Measurements from ENCODE around the gene AP2B1.

AP2B1 gene

DNA sequence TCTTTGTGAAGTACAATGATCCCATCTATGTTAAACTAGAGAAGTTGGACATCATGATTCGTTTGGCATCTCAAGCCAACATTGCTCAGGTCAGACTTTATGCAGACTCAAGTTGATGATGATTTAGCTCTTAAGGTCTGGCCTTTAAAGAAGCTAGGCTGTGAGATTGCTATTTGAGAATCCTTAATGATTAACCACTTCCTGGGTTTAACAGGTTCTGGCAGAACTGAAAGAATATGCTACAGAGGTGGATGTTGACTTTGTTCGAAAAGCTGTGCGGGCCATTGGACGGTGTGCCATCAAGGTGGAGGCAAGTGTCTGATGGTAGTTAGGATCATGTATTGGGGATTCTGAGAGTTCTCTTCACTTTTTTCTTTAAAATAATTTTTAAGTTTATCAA, 40.3 kb downstream of the AP2B1 start:
- DNase-seq (ENCODE audit: low read depth in 2 of 2), result no peak

DNA sequence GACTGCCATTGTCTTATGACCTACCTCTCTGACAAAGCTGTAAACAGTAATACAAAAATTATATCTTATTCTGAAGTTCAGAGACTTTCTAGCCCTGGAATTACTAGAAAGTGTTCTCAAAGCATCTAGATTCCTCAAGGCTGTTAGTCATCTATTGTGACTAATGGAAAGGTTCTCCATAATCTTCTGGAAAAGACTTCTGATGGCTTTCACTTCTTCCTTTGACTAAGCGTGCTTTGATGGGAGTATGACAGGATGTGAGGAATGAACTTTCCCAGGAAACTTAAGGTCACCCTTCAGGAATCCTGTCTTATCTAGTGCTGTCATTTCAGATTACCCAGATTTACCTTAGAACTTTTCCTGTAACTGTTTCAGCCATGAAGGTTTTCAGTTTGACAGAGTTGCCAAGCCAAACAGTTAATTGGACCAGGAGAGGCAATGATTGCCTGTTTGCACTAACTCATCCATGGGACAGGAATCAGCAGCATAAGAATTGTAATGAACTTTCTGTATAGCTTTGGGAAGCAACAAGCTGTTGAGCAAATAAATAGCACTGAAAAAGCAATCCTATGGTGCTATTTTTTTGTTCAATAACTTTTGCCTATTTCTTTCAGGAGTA, 43.5 kb downstream of the AP2B1 start:
- DNase-seq (ENCODE audit: low read depth in 2 of 2), result no peak

DNA sequence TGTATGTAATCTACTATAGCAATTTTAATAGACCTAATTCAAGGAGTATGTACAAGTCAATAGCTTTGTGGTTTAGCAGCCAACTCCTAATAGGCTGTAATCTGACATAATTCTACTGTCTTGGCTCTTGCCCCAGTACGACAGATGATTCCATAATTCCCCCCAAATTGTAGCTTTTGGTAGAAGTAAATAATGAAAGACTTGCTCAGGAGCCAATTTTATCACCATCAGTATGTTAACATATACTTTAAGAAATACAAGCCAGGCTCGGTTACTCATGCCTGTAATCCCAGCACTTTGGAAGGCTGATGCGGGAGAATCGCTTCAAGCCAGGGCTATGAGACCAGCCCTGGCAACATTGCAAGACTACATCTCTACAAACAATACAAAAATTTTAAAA, 53.9 kb downstream of the AP2B1 start:
- no peak for DNase-seq (ENCODE audit: low read depth in 2 of 2)

DNA sequence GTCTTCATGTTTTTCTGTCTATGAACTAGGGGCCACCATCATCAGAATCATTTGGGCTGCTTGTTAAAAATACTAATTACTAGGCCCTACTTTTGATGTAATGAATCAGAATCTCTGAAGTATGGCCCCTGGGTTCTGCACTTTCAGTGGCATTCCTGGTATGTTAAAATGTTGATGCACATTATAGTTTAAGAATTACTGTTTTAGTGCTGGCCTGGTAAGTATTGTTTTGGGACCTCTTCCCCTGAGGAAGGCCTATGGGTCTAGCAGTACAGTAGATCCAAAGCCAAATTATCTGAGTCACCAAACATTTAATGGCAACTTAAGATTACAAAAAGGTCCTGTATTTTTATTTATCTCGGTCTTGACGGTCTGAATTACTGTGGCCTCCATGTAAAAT, 58.8 kb downstream of the AP2B1 start:
- no peak for DNase-seq (ENCODE audit: low read depth in 2 of 2)

DNA sequence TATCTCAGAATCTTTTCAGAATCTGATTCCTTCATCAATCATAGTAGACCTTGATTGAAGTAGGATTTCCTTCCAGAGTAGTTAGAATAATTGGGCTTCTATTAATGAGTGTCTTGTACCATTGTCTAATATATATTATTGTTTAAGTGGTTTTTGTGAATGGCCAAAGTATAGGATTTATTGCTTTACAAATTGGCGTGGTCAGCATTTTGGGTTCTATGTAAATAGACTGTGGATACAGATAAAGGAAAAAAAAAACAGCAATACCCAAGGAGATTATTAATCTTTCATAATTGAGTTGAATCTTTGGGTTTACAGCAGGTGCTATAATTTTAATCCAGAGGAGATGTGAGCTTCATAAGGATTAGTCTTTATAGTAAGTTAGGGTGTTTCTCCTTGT, 64.3 kb downstream of the AP2B1 start:
- DNase-seq (ENCODE audit: low read depth in 2 of 2), result no peak

DNA sequence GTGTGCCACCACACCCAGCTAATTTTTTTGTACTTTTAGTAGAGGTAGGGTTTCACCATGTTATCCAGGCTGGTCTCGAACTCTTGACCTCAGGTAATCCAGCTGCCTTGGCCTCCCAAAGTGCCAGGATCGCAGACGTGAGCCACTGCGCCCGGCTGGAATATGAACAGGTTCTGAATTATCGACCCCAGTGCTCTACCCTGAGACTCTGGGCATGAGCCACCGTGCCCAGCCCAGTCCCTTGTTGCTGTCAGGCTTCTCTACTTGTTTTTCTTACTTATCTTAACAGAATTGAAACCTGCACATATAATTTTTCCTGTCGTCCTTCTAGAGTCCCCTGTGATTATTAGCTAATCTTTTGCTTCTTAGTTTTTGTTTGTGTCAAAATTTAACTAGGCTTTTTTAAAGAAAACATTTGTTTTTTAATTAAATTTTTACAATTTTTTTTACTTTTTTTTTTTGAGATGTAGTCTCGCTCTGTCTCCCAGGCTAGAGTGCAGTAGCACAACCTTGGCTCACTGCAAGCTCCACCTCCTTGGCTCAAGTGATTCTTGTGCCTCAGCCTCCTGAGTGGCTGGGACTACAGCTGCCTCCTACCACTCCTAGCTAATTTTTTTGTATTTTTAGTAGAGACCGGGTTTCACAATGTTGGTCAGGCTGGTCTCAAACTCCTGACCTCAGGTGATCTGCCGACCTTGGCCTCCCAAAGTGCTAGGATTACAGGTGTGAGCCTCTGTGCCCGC, 66.7 kb downstream of the AP2B1 start:
- no peak for DNase-seq (ENCODE audit: low read depth in 2 of 2)

DNA sequence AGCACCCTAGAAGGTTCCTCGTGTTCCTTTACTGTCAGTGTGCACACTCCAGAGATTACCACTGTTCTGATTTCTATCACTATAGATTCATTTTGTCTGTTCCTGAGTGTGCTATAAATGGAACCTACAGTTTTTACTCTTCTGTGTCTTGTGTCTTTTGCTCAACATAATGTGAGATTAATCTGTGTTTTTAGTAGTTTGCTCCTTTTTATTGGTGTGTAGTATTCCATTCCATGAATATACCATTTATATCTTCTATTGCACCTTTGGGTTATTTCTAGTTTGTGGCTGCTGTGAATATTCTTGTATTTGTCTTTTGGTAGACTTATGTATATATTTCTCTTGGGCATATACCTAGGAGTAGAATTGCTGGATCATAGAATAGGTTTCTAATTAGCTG, 68.2 kb downstream of the AP2B1 start:
- no peak for DNase-seq (ENCODE audit: low read depth in 2 of 2)

DNA sequence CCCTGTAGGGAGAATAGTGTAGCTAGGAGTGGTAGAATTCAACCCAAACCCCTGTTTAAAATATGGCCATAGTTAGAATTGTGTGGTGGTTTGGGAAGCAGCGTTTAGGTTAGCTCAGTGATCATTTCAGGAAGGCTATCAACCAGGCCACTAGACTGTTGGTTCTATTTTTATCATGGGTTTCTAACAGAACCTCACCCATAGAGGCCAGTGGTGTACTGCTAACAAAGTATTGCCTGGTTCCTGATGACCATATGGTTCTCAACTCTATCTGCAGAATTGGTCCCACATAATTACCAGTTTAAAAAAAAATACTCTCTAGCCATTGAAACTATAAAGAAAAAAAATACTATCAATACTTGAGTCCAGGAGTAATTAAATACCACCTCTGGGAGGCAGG, 73.8 kb downstream of the AP2B1 start:
- DNase-seq (ENCODE audit: low read depth in 2 of 2), result no peak

DNA sequence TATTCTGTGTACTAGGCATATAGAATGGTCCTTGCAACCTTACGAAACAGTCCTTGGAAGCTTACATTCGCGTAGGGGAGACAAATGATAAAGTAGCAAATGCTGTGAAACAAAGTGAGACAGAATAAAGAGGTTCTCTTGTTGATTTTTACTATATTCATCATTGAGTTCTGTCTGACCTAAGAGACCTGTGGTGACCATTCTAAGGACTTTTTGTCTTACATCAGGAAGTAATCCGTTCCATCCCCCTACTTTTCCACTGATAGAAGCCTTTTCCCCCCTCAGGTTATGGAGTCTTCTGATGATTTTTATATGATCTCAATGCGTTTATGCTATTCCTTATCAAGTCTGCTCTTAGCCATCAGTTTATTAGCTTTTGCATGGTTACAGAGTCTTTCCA, 77.6 kb downstream of the AP2B1 start:
- no peak for DNase-seq (ENCODE audit: low read depth in 2 of 2)

DNA sequence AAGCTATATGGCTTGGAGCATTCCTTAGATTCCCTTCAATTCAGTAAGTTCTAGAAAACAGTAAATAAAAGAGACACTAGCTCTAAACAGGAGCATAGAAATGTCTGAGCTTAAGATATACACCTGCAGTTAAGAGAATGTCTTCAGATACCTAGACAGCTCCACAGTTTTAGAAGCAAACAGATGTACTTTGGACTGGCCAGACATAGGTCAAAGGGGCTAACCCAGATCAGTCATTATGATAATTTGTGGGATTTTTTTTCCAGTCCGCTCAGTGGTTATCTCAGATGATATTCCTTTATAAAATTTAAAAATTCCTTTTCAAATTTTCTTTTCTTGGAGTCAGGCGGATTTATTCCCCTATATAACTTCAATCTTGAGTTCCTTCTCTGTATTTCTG, 78.5 kb downstream of the AP2B1 start:
- DNase-seq (ENCODE audit: low read depth in 2 of 2), result no peak

DNA sequence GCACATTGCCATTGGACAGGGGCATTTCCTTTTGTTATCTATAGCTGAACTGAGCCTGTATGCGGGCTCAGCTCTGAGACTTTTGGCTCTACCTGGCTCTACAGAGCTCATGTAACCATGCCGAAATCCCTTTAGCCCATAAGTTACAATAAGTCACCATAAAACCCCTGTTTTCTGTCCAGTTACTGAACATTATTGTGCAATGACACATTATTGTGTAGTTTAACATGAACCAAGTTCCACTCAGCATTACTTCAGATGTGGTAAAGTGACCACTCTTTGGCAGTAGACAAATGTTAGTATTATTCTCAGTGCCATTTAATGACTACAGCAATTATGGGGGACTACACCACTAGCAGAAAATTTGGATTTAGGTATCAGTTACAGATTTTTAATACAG, 78.9 kb downstream of the AP2B1 start:
- no peak for DNase-seq (ENCODE audit: low read depth in 2 of 2)

DNA sequence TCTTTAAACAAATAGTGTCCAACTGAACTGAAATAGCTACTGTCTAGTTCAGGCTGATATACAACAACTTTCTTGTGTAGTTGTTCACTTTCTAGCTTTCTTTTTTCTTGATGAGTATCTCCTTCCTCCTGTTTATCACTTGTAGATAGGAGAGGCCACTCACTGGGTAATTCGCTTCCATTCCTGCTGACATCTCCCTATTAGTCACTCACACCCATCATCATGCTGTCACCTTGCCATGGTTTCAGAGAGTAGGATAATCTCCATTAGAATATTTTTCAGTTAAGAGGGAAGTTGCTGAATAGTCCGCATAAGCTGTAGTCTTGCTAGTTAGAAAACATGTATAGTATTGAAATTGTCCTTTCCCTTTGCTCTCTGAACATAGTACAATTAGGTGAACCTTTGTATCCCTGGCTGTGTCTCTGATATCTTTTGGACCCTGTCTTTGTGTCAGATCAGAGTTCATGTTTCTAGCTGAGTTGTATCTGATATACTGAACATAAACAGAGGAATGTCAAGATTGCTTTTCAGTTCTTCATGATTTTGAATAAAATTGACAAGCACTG, 79.9 kb downstream of the AP2B1 start:
- DNase-seq (ENCODE audit: low read depth in 2 of 2), result no peak

DNA sequence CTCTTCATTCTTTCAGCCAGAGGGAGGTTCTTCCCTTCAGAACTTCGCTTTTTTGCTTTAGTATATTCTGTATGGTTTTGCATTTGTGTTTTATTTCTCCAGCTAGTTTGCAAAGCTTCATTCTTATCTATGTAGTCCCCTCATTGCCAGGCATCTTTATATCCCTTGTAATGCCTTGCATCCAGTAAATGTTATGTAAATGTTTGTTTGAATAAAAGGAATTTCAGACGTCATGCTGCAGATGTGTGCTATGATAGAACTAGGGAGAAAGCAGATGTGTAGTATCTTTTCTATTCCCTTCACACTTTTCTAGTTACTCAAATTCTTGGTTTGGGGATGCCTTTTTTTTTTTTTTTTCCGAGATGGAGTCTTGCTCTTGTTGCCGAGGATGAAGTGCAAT, 81.7 kb downstream of the AP2B1 start:
- no peak for DNase-seq (ENCODE audit: low read depth in 2 of 2)

DNA sequence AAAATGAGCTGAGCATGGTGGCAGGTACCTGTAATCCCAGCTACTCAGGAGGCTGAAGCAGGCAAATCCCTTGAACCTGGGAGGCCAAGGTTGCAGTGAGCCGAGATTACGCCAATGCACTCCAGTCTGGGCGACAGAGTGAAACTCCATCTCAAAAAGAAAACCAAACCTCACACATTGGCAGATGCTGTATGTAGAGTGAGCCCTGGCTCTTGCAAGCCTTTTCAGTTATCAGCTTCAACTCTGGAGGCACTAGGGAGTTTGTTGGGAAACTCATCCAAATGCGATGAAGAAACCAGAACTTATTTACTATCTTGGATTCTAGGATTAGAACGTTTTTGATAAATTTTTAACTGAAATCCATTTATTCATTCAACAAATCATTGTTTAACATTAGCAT, 87.4 kb downstream of the AP2B1 start:
- no peak for DNase-seq (ENCODE audit: low read depth in 2 of 2)

DNA sequence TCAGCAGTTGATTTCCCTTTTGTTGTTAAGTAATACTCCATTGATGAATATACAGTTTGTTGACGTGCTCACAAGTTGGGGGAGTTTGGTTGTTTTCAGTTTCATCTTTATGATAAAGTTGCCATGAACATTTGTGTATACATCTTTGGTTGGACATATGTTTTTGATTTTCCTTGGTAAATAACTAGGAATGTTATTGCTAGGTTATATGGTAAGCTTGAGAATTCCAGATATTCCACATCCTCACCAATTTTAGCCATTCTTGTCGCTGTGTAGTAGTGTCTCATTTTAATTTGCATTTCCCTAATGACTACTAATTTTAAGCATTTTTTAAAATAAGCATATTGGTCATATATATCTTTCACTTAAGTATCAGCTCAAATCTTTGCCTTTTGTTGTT, 89.3 kb downstream of the AP2B1 start:
- no peak for DNase-seq (ENCODE audit: low read depth in 2 of 2)

DNA sequence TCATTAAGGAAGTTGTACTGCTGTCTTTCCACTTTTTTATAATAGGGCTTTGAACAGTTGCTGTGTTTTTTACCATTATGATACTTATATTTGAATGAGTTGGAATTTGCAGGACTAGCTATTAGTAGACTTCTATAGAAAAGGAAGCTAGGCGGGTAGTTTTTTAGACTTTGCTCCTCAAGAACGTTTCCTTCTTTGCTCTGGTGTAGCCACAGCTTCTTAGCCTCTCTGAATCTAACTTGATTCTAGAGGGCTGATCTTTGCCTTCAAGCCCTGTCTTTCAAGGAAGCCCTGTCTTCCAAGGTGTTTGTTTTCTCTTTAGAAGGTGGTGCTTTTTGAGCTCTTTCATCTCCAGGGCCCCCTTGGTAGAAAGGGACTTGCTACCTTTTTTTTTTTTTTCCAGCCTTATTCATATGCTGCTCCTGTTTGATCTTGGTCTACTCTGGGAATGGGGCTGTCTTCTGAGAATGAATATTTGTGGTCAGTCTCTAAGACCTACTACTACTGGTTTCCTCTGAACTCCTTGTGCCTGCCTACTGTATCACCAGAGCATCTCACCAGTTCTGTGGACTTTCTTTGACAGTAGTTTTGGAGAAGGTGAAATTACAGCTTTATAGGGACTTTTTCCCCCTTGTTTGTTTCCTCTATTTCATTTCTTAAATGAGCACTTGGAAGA, 92.0 kb downstream of the AP2B1 start:
- DNase-seq (ENCODE audit: low read depth in 2 of 2), result no peak

DNA sequence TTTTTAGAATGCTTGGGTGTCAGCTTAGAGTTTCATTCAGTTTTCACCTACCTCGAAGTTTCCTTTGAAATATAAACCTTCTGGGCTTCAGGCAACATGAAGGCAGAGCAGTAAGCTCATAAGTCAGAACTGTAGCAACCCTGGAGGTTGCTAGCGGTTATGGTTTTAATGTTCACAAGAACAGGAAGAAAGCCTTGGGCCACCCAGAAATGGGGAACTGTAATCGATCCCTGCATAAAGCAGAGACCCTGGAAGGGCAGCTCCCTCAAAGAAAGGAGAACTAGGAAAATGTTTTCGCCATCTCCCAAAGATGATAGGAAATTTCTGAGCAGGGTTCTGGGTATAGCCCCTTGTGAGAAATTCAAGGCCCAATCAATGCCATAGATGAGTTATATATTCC, 96.5 kb downstream of the AP2B1 start:
- no peak for DNase-seq (ENCODE audit: low read depth in 2 of 2)

DNA sequence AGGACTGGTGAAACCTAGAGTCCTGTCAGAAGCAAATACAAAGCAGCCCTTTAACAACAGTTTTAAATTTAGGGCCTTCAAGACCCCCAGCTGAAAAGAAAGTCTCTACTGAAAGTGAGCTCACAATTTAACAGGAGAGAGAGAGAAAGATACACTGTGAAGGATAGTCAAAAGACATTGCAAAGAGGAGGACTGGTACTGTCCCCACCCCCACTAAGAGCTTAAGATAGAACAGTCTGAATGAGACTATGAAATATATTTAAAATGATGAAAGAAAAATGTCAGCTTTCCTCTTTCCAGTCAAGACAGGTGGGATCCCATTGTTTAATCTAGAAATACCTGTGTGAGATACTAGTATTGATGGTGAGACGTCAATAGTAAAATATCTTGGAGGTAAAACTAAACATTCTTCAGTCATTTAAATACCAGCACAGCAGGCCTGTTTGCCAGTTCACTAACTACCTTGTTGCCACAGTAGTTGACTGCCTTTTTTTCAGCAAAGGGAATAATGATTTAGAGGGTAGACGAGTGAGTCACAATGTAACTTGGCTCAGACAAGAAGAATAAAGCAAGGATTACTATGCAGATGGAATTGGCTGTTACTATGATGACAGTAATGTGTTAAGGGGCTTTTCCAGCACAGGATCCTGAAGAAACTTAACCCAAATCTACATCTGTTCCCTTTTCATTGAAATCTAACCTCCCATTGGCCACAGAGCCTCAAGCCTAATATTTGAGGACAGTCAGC, 97.1 kb downstream of the AP2B1 start:
- no peak for DNase-seq (ENCODE audit: low read depth in 2 of 2)

DNA sequence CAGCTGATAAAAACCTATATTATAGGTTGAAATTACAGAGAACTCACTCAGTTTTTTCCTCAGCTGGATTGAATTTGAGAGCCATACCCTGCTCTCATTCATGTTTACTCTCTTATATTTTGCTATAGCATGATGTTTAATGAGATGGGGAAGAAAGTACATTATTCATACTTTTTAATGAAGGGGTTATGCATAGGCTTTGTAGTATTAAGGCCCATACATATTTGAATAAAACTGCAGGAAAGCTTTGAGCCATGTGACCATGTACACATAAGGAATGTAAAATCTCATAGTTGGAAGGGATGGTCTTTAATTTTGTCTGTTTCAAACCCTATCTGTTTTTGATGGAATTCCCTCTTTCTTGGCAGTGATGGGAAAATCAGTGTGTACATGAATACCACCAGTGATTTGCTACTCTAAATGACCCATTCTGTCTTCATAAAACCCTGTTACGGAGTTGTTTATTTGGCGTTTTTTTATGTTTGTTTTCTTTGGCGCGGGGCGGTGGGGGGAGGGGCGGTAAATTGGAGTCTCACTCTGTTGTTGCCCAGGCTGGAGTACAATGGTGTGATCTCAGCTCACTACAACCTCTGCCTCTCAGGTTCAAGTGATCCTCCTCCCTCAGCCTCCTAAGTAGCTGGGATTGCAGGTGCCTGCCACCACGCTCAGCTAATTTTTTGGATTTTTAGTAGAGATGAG, 105.5 kb downstream of the AP2B1 start:
- no peak for DNase-seq (ENCODE audit: low read depth in 2 of 2)

DNA sequence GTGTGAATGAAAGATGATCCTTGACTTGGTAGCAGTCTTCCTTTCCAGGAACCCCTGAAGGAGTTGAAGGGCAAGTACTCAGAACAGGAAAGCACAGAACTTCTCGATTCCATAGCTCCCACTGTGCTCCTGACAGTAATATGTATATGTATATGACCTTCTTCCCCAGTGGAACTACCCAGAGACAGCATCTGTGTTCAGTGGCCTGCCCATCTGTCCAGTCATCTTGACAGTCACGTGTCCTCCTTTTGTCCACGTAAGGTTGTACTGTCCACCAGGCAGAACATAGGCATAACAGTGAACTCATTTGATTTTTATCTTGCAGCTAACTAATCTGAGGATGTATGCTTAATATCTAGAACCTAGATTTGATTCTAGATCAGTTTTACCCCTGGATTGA, 106.5 kb downstream of the AP2B1 start:
- no peak for DNase-seq (ENCODE audit: low read depth in 2 of 2)

DNA sequence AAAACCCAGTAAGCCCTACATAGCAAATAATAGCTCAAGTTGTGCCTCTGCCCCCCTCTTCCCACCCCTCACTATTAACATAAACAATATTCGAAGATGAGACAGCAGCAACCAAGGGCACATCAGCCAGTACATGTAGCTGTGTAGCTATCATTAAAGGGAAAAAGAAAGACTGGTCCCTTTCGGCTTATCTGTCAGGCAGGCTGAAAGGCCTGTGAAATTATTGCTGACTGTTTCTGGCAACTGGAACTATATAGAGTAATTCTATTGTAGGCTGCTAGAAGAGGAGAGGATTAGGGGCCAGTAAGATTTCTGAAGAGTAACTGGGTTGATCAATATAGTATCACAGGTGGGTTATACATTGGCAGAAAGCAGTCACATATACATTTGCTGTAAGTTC, 107.8 kb downstream of the AP2B1 start:
- DNase-seq (ENCODE audit: low read depth in 2 of 2), result no peak

DNA sequence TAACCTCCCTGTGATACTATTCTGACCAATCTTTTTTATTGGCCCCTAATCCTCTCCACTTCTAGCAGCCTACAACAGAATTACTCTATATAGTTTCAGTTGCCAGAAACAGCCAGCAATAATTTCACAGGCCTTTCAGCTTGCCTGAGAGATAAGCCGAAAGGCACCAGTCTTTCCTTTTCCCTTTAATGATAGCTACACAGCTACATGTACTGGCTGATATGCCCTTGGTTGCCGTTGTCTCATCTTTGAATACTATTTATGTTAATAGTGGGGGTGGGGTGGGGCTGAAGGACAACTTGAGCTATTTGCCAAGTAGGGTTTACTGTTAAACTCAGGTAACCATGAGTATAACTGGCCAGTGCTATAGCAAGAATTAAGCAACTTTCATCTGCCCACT, 108.5 kb downstream of the AP2B1 start:
- no peak for DNase-seq (ENCODE audit: low read depth in 2 of 2)
